PC-3 (cell line): ENCODE data around the gene BEND7.

Experiments
- EZH2 ChIP-seq: fragments of 300-600 bp; sonication (generic); IDR thresholded peaks from one replicate; pipeline ENCODE4 v1.6.1; 2017; ENCODE audit warnings: antibody characterized with exemption, mild to moderate bottlenecking, low read length; ENCODE audit not compliant: unreplicated experiment
- TF ChIP-seq, protein P1 (sequence below): fragments of 300-600 bp; sonication (generic); conservative IDR thresholded peaks from 2 replicates; pipeline ENCODE4 v1.5.1; 2017; ENCODE audit warnings: antibody characterized with exemption, low read depth, mild to moderate bottlenecking, low read length

GRCh38 chr10:13555884-13556510 lies 27.2 kb upstream of the BEND7 start:
- TF ChIP-seq EZH2, result no peak
- TF ChIP-seq, protein P1, sequence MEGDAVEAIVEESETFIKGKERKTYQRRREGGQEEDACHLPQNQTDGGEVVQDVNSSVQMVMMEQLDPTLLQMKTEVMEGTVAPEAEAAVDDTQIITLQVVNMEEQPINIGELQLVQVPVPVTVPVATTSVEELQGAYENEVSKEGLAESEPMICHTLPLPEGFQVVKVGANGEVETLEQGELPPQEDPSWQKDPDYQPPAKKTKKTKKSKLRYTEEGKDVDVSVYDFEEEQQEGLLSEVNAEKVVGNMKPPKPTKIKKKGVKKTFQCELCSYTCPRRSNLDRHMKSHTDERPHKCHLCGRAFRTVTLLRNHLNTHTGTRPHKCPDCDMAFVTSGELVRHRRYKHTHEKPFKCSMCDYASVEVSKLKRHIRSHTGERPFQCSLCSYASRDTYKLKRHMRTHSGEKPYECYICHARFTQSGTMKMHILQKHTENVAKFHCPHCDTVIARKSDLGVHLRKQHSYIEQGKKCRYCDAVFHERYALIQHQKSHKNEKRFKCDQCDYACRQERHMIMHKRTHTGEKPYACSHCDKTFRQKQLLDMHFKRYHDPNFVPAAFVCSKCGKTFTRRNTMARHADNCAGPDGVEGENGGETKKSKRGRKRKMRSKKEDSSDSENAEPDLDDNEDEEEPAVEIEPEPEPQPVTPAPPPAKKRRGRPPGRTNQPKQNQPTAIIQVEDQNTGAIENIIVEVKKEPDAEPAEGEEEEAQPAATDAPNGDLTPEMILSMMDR, result no peak
